Colonic mucosa (tissue), 4 donors: ENCODE measurements around the gene UNC5B. TPM values are rescaled to one million over a fixed set of nuclear protein-coding genes. Genes with fewer than 3 reads are reported as not detected.

Experiments used
- DNase-seq: peaks from one replicate; pipeline ENCODE4 v3.0.0-alpha.2; 2020
- H3K27ac ChIP-seq: fragments of 200-600 bp; one replicate; pipeline ENCODE4 v1.8.0; 2021
- H3K27me3 ChIP-seq: fragments of 200-600 bp; one replicate; pipeline ENCODE4 v1.8.0; 2021
- H3K36me3 ChIP-seq: fragments of 200-600 bp; one replicate; pipeline ENCODE4 v1.8.0; 2021
- H3K4me1 ChIP-seq: fragments of 200-600 bp; one replicate; pipeline ENCODE4 v1.8.0; 2021; ENCODE audit warnings: mild to moderate bottlenecking
- H3K4me3 ChIP-seq: fragments of 200-600 bp; one replicate; pipeline ENCODE4 v1.8.0; 2021
- H3K9ac ChIP-seq, 2 donors: one replicate each; pipeline ENCODE4 v1.7.0; 2013; ENCODE audit warnings: control low read depth in 2 of 2, low read depth in 2 of 2, low read length in 2 of 2
- H3K9me3 ChIP-seq: fragments of 200-600 bp; one replicate; pipeline ENCODE4 v1.8.0; 2021
- intact Hi-C: fragments of 100-400 bp; cut with DNase I; formaldehyde crosslinking; loops from one replicate; pipeline ENCODE4 v1.14.1; 2022
- total RNA-seq, 2 donors: library from RNA; stranded (reverse); fragmentation: NEBNext Ultra II Directional in 1 of 2; extraction: Animal tissue kit (Norgen Biotek cat#: 25700) in 1 of 2; gene quantifications; one replicate each; pipeline ENCODE4 v1.2.1, GENCODE V29; 2021
- TF ChIP-seq, protein P1 (sequence below): fragments of 200-600 bp; IDR thresholded peaks from one replicate; pipeline ENCODE4 v1.8.0; 2022; ENCODE audit warnings: antibody characterized with exemption, mild to moderate bottlenecking
- donor health status: healthy.
- donor health status: DM: no; HTN: no; CAD: no.
- donor health status: DM: no; HTN: no; CAD: no.

UNC5B gene
- total RNA-seq, 2 donors from 2014 or later, result 18.4 to 18.5 TPM

DNA sequence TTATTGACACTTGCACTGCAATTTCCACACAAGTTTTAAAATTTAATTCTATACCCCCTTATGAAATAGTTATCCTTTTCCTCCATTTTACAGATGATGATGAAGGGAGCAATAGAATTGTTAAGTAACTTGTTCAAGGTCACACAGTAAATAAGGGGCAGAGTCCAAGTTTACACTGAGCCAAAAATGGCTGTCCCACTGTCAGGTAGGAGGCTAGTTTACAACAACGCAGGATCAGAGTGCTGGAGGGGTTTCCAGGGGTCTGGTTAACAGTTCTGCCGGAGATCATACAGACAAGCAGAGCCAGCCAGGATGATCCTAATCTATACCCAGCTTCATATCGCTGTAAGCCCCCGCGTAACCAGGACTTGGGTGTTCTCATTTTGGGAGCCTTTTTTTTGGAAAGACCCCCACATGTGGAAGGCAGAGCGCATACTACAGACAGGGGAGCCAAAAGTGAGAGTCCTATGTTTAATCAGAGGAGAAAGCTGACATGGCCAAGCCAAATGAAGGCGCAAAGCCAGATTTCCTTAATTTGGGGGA lies 524 bp upstream of the UNC5B start:
- Histone ChIP-seq H3K27me3 (peaks cover 24% of the 10 kb centered on the region), H3K27ac (no peak overlapping the region), H3K9me3 (no peaks in the 10 kb centered on the region), H3K9ac (peak overlapping the region in 1 of 2 donors; percentile 65), H3K4me3 (peak overlapping the region; percentile 71), H3K4me1 (no peaks in the 10 kb centered on the region), H3K36me3 (no peaks in the 10 kb centered on the region)
- DNase-seq, result no peak
- TF ChIP-seq, protein P1, sequence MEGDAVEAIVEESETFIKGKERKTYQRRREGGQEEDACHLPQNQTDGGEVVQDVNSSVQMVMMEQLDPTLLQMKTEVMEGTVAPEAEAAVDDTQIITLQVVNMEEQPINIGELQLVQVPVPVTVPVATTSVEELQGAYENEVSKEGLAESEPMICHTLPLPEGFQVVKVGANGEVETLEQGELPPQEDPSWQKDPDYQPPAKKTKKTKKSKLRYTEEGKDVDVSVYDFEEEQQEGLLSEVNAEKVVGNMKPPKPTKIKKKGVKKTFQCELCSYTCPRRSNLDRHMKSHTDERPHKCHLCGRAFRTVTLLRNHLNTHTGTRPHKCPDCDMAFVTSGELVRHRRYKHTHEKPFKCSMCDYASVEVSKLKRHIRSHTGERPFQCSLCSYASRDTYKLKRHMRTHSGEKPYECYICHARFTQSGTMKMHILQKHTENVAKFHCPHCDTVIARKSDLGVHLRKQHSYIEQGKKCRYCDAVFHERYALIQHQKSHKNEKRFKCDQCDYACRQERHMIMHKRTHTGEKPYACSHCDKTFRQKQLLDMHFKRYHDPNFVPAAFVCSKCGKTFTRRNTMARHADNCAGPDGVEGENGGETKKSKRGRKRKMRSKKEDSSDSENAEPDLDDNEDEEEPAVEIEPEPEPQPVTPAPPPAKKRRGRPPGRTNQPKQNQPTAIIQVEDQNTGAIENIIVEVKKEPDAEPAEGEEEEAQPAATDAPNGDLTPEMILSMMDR, result no peak
- intact Hi-C loops, result loop anchor here (5.0 kb wide), 1 partner anchor 75 kb away; no protein-coding TSS in a partner anchor

DNA sequence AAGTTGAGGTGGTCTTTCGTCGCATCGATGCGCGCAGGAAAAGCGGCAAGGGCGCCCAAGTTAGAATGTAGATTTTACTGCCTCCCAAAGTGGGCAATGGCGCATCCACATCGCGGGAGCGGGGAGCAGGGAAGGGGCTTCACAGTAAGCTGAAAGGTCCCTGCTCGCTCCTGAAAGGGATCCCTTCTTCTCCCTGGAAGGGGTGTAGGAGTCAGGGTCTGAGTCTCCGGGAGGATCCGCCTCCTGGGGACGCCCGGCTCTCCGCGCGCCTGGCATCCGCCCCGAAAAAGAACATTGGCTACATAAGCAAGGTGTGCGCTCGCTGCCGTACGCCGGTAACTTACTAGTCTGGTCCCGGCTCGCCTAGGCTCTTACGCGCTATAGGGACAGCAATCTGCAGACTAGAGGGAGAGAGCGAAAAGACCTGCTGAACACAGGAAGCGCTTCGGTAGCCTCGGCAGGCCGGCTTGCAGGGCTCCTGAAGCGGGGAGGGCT lies 804 bp downstream of the UNC5B start:
- H3K27me3 ChIP-seq, result peaks cover 32% of the 10 kb centered on the region
- no peaks in the 10 kb centered on the region for H3K4me1 ChIP-seq
- no peaks in the 10 kb centered on the region for H3K36me3 ChIP-seq
- peak overlapping the region; percentile 80 for H3K9ac ChIP-seq
- intact Hi-C loops, result loop anchor here (5.0 kb wide), 1 partner anchor 74 kb away; no protein-coding TSS in a partner anchor
- no peaks in the 10 kb centered on the region for H3K9me3 ChIP-seq
- TF ChIP-seq, protein P1, result no peak
- peak; percentile 70 for DNase-seq
- H3K27ac ChIP-seq, result peak overlapping the region; percentile 78
- peak overlapping the region; percentile 71 for H3K4me3 ChIP-seq

DNA sequence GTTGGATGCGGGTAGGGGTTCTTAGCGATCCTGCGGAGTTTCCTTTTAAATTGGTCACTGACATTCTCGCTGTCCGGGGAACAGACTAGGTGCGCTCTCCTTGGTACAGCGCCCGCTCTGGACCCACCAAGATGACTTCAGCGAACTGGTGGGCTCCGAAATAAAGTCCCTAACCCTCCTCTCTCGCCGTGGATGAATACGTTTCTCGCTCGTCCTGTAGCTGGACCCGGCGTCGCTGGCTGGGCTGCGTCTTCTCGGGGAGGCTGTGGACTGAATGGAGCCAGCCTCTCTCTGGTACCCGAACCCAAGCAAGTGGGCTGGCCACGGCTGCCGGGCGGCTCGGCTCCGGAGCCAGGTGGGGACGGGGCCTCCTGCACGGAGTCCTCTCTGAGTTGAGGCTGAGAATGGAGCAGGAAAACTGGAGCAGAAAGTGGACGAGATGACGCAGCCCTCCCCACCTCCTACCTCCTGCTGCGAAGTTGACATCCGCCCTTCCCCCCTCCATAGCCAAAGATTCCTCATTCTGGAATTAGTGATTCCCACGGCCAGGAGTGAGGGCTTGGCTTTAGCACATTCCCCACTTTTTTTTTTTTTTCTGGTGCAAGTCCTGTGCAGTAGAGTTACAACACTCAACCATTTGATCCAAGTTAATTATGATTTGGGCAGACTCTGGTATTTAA lies 1.5 kb downstream of the UNC5B start:
- no peak overlapping the region for H3K27ac ChIP-seq
- H3K4me3 ChIP-seq, result peak overlapping the region; percentile 71
- peak; percentile 41 for DNase-seq
- peak overlapping the region; percentile 43 to 64 for H3K9ac ChIP-seq
- H3K9me3 ChIP-seq, result no peaks in the 10 kb centered on the region
- TF ChIP-seq, protein P1, result no peak
- no peaks in the 10 kb centered on the region for H3K36me3 ChIP-seq
- H3K27me3 ChIP-seq, result peaks cover 32% of the 10 kb centered on the region
- no peaks in the 10 kb centered on the region for H3K4me1 ChIP-seq
- intact Hi-C loops, result loop anchor here (5.0 kb wide), 1 partner anchor 73 kb away; no protein-coding TSS in a partner anchor

DNA sequence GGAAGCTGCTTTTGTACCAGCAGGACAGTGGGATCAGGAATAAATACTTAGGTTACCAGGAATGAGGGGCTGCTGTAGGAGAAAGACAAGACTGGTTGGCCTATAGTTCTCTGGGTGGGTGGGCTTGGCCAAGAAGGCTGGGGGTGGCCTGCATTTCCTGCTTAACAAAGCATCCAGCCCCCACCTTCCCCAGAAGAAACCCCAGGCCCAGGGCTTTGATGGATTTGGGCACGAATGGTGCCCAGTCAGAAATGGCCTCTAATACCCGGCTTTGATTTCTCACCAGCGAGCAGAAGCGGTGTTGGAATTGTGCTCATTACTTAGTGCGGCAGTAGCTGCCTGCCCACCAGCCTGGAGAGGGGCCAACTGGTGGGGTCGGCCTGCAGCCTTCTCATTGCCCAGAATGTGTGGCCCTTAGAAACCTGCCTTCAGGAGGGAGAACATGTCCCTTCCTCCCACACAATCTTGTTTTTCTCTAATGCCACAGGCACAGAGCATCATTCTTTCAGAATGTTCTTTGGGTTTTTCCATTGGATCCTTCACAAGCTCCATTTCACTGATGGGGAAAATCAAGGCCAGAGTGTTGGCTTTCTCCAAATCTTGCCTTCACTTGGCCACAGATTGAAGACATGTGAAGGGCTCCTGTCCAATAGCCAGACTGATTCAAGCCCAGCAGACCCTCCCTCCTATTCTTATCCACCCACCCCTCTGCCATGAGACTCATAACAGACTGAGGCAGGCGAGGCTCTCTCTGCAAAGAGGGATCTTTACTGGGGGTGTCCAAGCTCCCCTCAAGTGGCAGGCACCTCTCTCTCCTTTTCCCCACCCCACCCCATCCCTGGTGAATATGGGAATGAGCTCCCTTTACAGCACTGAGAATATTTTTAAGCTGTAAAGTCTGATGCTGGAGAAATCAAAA lies 2.5 kb downstream of the UNC5B start:
- no peak for DNase-seq
- Histone ChIP-seq H3K27me3 (peaks cover 27% of the 10 kb centered on the region), H3K4me1 (no peaks in the 10 kb centered on the region), H3K9me3 (no peaks in the 10 kb centered on the region), H3K36me3 (no peaks in the 10 kb centered on the region), H3K4me3 (no peak overlapping the region), H3K9ac (peak overlapping the region in 1 of 2 donors; percentile 43), H3K27ac (no peak overlapping the region)
- TF ChIP-seq, protein P1, result no peak
- intact Hi-C loops, result loop anchor here (5.0 kb wide), 2 partner anchors 52 to 72 kb away; no protein-coding TSS in a partner anchor

DNA sequence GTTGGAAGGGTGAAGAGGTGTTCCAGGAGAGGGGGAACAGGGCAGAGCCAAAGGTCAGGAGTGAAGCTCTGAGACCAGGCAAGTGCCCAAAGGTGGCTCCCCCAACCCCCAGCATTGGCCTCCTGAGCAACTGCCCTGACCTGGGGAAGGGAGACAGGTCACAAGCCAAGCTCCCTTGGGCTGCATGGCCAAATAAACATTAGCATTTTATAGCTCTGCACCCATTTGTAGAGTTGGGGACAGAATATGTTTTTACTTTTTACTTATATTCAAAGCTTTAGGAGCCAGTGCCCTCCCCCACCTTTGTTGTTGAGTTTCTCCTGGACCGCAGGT lies 4.0 kb downstream of the UNC5B start:
- DNase-seq, result no peak
- TF ChIP-seq, protein P1, result no peak

More for the DNA sequence above, 4.0 kb downstream of the UNC5B start:
- H3K4me3 ChIP-seq, result no peak overlapping the region
- no peaks in the 10 kb centered on the region for H3K9me3 ChIP-seq
- H3K36me3 ChIP-seq, result no peaks in the 10 kb centered on the region
- H3K27me3 ChIP-seq, result peaks cover 15% of the 10 kb centered on the region
- H3K27ac ChIP-seq, result no peak overlapping the region
- H3K4me1 ChIP-seq, result no peaks in the 10 kb centered on the region
- no peak overlapping the region for H3K9ac ChIP-seq
- intact Hi-C loops, result loop anchor here (5.0 kb wide), 1 partner anchor 51 kb away; no protein-coding TSS in a partner anchor
